Neural cell (in vitro differentiated cells): ENCODE measurements around the gene HACD4. TPM values are rescaled to one million over a fixed set of nuclear protein-coding genes. Genes with fewer than 3 reads are reported as not detected.
"Not testable (repeated sequence)": the region's sequence is repeated elsewhere in the genome, so short reads cannot be mapped to it uniquely, and the experiment has no call there.

Source experiments
- H2AFZ ChIP-seq: fragments of 200-600, 300-800 bp; sonication (generic), shearing (Covaris generic); 2 replicates; pipeline ENCODE4 v1.6.0; 2014; ENCODE audit warnings: low read depth, mild to moderate bottlenecking, antibody characterized with exemption, low read length, moderate library complexity
- H3F3A ChIP-seq: fragments of 200-600 bp; shearing (Covaris generic); 2 replicates; pipeline ENCODE4 v1.6.1; 2016; ENCODE audit warnings: mild to moderate bottlenecking, moderate library complexity, mixed read lengths, antibody characterized with exemption, low read length; ENCODE audit not compliant: insufficient read depth, poor library complexity, severe bottlenecking
- H3K27ac ChIP-seq: fragments of 200-600, 300-800 bp; sonication (generic), shearing (Covaris generic); 2 replicates; pipeline ENCODE4 v1.5.1; 2014; ENCODE audit warnings: mild to moderate bottlenecking, low read length, moderate library complexity
- H3K27me3 ChIP-seq: fragments of 300-800, 200-600 bp; sonication (generic), shearing (Covaris generic); 2 replicates; pipeline ENCODE4 v1.6.0; 2014; ENCODE audit warnings: mild to moderate bottlenecking, low read depth, low read length, moderate library complexity; ENCODE audit not compliant: insufficient read depth
- H3K36me3 ChIP-seq: fragments of 300-800, 200-600 bp; sonication (generic), shearing (Covaris generic); 2 replicates; pipeline ENCODE4 v1.5.1; 2014; ENCODE audit warnings: mild to moderate bottlenecking, antibody characterized with exemption, low read length, moderate library complexity; ENCODE audit not compliant: insufficient read depth
- H3K4me2 ChIP-seq: fragments of 300-800, 200-600 bp; sonication (generic), shearing (Covaris generic); 2 replicates; pipeline ENCODE4 v1.6.0; 2014; ENCODE audit warnings: mild to moderate bottlenecking, low read length
- H3K4me3 ChIP-seq: fragments of 300-800, 200-600 bp; sonication (generic), shearing (Covaris generic); 2 replicates; pipeline ENCODE4 v1.5.1; 2014; ENCODE audit warnings: mild to moderate bottlenecking, low read length, moderate library complexity
- H3K79me2 ChIP-seq: fragments of 200-600 bp; shearing (Covaris generic); replicated peaks from 2 replicates; pipeline ENCODE4 v1.6.0; 2014; ENCODE audit warnings: mild to moderate bottlenecking, low read length, moderate library complexity; ENCODE audit not compliant: insufficient read depth
- H3K9ac ChIP-seq: fragments of 300-800, 200-600 bp; sonication (generic), shearing (Covaris generic); 2 replicates; pipeline ENCODE4 v1.6.1; 2016; ENCODE audit warnings: mild to moderate bottlenecking, low read length, mixed read lengths
- H3K9me2 ChIP-seq: fragments of 200-600 bp; shearing (Covaris generic); 2 replicates; pipeline ENCODE4 v1.6.1; 2016; ENCODE audit warnings: mild to moderate bottlenecking, low read length, mixed read lengths; ENCODE audit not compliant: insufficient read depth
- H3K9me3 ChIP-seq: fragments of 200-600, 300-800 bp; sonication (generic), shearing (Covaris generic); 2 replicates; pipeline ENCODE4 v1.6.1; 2016; ENCODE audit warnings: mild to moderate bottlenecking, mixed run types, low read length, moderate library complexity, mixed read lengths
- H4K20me1 ChIP-seq: fragments of 200-600 bp; shearing (Covaris generic); 2 replicates; pipeline ENCODE4 v1.6.1; 2016; ENCODE audit warnings: mild to moderate bottlenecking, mixed run types; ENCODE audit not compliant: insufficient read depth
- EP300 ChIP-seq: fragments of 450-650 bp; conservative IDR thresholded peaks from 2 replicates; pipeline ENCODE4 v1.6.1; 2014; ENCODE audit warnings: antibody characterized with exemption, mild to moderate bottlenecking, moderate library complexity; ENCODE audit not compliant: poor library complexity, severe bottlenecking
- EZH2 ChIP-seq: fragments of 200-600, 300-800 bp; shearing (Covaris generic), sonication (generic); IDR thresholded peaks from 2 replicates; pipeline ENCODE4 v1.6.1; 2014; ENCODE audit warnings: antibody characterized with exemption, low read length, borderline replicate concordance, mild to moderate bottlenecking; ENCODE audit not compliant: insufficient read depth, poor library complexity, severe bottlenecking
- MXI1 ChIP-seq: fragments of 450-650 bp; conservative IDR thresholded peaks from 2 replicates; pipeline ENCODE4 v1.6.1; 2014; ENCODE audit warnings: antibody characterized with exemption, mild to moderate bottlenecking; ENCODE audit not compliant: poor library complexity, severe bottlenecking
- POLR2AphosphoS5 ChIP-seq: IDR thresholded peaks from 2 replicates; pipeline ENCODE4 v1.6.1; 2012
- RAD21 ChIP-seq: fragments of 450-650 bp; conservative IDR thresholded peaks from 2 replicates; pipeline ENCODE4 v1.6.1; 2014; ENCODE audit warnings: antibody characterized with exemption, mild to moderate bottlenecking, moderate library complexity
- SMC3 ChIP-seq: fragments of 450-650 bp; conservative IDR thresholded peaks from 2 replicates; pipeline ENCODE4 v1.6.1; 2014; ENCODE audit warnings: antibody characterized with exemption, mild to moderate bottlenecking, moderate library complexity; ENCODE audit not compliant: poor library complexity
- TAF1 ChIP-seq: IDR thresholded peaks from 2 replicates; pipeline ENCODE4 v1.6.1; 2012; ENCODE audit warnings: low read depth
- polyA plus RNA-seq: library from polyadenylated mRNA; depleted of rRNA; stranded (reverse); fragments of >200 nt; gene quantifications from 2 replicates; pipeline ENCODE4 v1.2.3, GENCODE V29; 2014
- TF ChIP-seq, protein P1 (sequence below): IDR thresholded peaks from 2 replicates; pipeline ENCODE4 v1.6.1; 2012; ENCODE audit warnings: borderline replicate concordance
- TF ChIP-seq, protein P2 (sequence below): fragments of 450-650 bp; IDR thresholded peaks from 2 replicates; pipeline ENCODE4 v1.5.1; 2014; ENCODE audit warnings: antibody characterized with exemption, mild to moderate bottlenecking, moderate library complexity; ENCODE audit not compliant: poor library complexity, severe bottlenecking

HACD4 gene
- polyA plus RNA-seq, 1 donor from 2014 or later, result not detected

DNA sequence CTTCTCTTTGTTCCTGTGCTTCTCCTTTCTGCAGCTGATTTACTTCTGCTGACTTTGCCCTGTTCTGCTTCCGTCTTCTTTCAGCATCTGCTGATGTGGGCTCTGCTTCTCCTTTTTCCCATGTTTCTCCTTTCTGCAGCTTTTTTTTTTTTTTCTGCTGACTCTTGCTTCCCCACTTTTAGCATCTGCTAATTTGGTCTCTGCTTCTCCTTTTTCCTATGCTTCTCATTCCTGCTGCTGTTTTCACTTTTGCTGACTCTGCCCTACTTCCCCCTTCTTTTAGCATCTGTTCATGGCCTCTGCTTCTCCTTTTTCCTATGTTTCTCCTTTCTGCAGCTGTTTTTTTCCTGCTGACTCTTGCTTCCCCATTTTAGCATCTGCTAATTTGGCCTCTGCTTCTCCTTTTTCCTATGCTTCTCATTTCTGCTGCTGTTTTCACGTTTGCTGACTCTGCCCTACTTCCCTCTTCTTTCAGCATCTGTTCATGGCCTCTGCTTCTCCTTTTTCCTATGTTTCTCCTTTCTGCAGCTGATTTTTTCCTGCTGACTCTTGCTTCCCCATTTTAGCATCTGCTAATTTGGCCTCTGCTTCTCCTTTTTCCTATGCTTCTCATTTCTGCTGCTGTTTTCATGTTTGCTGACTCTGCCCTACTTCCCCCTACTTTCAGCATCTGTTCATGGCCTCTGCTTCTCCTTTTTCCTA is 58.0 kb downstream of the HACD4 start:
- not testable (repeated sequence) for H3K4me2 ChIP-seq, H3K36me3 ChIP-seq, H4K20me1 ChIP-seq, H3K27me3 ChIP-seq, H3F3A ChIP-seq, H2AFZ ChIP-seq, H3K9me3 ChIP-seq, H3K9ac ChIP-seq, H3K79me2 ChIP-seq, H3K9me2 ChIP-seq, H3K27ac ChIP-seq, H3K4me3 ChIP-seq

DNA sequence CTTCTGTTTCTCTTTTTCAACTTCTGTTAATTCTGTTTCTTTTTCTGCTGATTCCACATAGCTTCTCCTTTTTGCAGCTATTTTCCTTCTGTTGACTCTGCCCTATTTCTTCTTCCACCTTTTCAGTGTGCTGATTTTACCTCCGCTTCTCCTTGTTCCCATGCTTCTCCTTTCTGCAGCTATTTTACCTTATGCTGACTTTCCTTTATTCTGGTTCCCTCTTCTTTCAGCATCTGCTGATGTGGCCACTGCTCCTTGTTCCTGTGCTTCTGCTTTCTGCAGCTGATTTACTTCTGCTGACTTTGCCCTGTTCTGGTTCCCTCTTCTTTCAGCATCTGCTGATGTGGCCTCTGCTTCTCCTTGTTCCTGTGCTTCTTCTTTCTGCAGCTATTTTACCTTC is 58.8 kb downstream of the HACD4 start:
- no peaks in the 10 kb centered on the region for H3K27me3 ChIP-seq
- H3K9me3 ChIP-seq, result no peaks in the 10 kb centered on the region
- no peak overlapping the region for H3K9ac ChIP-seq
- H3K27ac ChIP-seq, result no peak overlapping the region
- TF ChIP-seq RAD21 (no peak), TAF1 (no peak), POLR2AphosphoS5 (no peak), EP300 (no peak), MXI1 (no peak), EZH2 (no peak), SMC3 (no peak)
- TF ChIP-seq, protein P1, sequence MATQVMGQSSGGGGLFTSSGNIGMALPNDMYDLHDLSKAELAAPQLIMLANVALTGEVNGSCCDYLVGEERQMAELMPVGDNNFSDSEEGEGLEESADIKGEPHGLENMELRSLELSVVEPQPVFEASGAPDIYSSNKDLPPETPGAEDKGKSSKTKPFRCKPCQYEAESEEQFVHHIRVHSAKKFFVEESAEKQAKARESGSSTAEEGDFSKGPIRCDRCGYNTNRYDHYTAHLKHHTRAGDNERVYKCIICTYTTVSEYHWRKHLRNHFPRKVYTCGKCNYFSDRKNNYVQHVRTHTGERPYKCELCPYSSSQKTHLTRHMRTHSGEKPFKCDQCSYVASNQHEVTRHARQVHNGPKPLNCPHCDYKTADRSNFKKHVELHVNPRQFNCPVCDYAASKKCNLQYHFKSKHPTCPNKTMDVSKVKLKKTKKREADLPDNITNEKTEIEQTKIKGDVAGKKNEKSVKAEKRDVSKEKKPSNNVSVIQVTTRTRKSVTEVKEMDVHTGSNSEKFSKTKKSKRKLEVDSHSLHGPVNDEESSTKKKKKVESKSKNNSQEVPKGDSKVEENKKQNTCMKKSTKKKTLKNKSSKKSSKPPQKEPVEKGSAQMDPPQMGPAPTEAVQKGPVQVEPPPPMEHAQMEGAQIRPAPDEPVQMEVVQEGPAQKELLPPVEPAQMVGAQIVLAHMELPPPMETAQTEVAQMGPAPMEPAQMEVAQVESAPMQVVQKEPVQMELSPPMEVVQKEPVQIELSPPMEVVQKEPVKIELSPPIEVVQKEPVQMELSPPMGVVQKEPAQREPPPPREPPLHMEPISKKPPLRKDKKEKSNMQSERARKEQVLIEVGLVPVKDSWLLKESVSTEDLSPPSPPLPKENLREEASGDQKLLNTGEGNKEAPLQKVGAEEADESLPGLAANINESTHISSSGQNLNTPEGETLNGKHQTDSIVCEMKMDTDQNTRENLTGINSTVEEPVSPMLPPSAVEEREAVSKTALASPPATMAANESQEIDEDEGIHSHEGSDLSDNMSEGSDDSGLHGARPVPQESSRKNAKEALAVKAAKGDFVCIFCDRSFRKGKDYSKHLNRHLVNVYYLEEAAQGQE, result no peak
- TF ChIP-seq, protein P2, sequence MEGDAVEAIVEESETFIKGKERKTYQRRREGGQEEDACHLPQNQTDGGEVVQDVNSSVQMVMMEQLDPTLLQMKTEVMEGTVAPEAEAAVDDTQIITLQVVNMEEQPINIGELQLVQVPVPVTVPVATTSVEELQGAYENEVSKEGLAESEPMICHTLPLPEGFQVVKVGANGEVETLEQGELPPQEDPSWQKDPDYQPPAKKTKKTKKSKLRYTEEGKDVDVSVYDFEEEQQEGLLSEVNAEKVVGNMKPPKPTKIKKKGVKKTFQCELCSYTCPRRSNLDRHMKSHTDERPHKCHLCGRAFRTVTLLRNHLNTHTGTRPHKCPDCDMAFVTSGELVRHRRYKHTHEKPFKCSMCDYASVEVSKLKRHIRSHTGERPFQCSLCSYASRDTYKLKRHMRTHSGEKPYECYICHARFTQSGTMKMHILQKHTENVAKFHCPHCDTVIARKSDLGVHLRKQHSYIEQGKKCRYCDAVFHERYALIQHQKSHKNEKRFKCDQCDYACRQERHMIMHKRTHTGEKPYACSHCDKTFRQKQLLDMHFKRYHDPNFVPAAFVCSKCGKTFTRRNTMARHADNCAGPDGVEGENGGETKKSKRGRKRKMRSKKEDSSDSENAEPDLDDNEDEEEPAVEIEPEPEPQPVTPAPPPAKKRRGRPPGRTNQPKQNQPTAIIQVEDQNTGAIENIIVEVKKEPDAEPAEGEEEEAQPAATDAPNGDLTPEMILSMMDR, result no peak
- no peaks in the 10 kb centered on the region for H4K20me1 ChIP-seq
- H3K4me2 ChIP-seq, result no peak overlapping the region
- H3K79me2 ChIP-seq, result no peaks in the 10 kb centered on the region
- no peaks in the 10 kb centered on the region for H3K36me3 ChIP-seq
- no peak overlapping the region for H2AFZ ChIP-seq
- no peaks in the 10 kb centered on the region for H3F3A ChIP-seq
- H3K4me3 ChIP-seq, result no peak overlapping the region
- H3K9me2 ChIP-seq, result no peaks in the 10 kb centered on the region
